ENCODE results near the gene GRK5. TPM values are rescaled to one million over a fixed set of nuclear protein-coding genes. Genes with fewer than 3 reads are reported as not detected.
"Not testable (repeated sequence)": the region's sequence is repeated elsewhere in the genome, so short reads cannot be mapped to it uniquely, and the experiment has no call there.

GRK5 gene
- total and polyA plus RNA-seq, 4 donors, result 18.5 to 43.1 (median 40.3) TPM

GRCh38 chr10:119177708-119178371 lies 29.5 kb upstream of the GRK5 start:
- H3K36me3 ChIP-seq (ENCODE audit: control insufficient read depth in 4 of 4, insufficient read depth in 4 of 4, low read length in 4 of 4), result peaks cover 3 to 19% (median 9%) of the 10 kb centered on the region in 4 donors
- ATAC-seq (ENCODE audit: insufficient read depth, low FRiP score), result no peak
- peak in 1 of 3 donors; percentile 20 for DNase-seq
- WGBS, 2 donors, result 18 to 21% methylated on average over 21 of the region's 21 CpGs
- peaks cover 0 to 2% (median 0%) of the 10 kb centered on the region in 4 donors for H3K9me3 ChIP-seq (ENCODE audit: control insufficient read depth in 4 of 4, insufficient read depth in 3 of 4, low read length in 3 of 4)
- H3K27ac ChIP-seq (ENCODE audit: low read depth in 1 of 2, low read length in 1 of 2), result peak overlapping the region; percentile 92 to 95
- TF ChIP-seq CTCF (IDR thresholded peaks at IDR 0.05; ENCODE audit: control extremely low read depth, extremely low read depth), result no peak
- peaks cover 0 to 15% (median 3%) of the 10 kb centered on the region in 5 donors for H3K4me1 ChIP-seq (ENCODE audit: control insufficient read depth in 5 of 5, insufficient read depth in 5 of 5, low read length in 5 of 5)
- H3K4me3 ChIP-seq, result peak overlapping the region; percentile 77
- no peaks in the 10 kb centered on the region for H3K27me3 ChIP-seq (ENCODE audit: control insufficient read depth in 3 of 3, insufficient read depth in 3 of 3, low read length in 2 of 3)
- H3K9ac ChIP-seq (ENCODE audit: insufficient read depth in 1 of 2, low read length in 2 of 2), result peak overlapping the region; percentile 65 to 85

GRCh38 chr10:119178372-119179119 lies 28.8 kb upstream of the GRK5 start, which contains the start of gene PRDX3:
PRDX3 (minus strand) TSS chr10:119178812; CDS start chr10:119178790, 22 bp downstream.
- 0% methylated on average over 44 to 45 of the region's 45 CpGs for WGBS, 2 donors
- H3K9ac ChIP-seq (ENCODE audit: insufficient read depth in 1 of 2, low read length in 2 of 2), result peak within 1 kb of the TSS; percentile 65 to 85
- peaks cover 0 to 2% (median 0%) of the 10 kb centered on the region in 4 donors for H3K9me3 ChIP-seq (ENCODE audit: control insufficient read depth in 4 of 4, insufficient read depth in 3 of 4, low read length in 3 of 4)
- H3K4me1 ChIP-seq (ENCODE audit: control insufficient read depth in 5 of 5, insufficient read depth in 5 of 5, low read length in 5 of 5), result peaks cover 0 to 15% (median 3%) of the 10 kb centered on the region in 5 donors
- DNase-seq, result peak; percentile 95 to 96 (median 96)
- H3K27me3 ChIP-seq (ENCODE audit: control insufficient read depth in 3 of 3, insufficient read depth in 3 of 3, low read length in 2 of 3), result no peaks in the 10 kb centered on the region
- H3K36me3 ChIP-seq (ENCODE audit: control insufficient read depth in 4 of 4, insufficient read depth in 4 of 4, low read length in 4 of 4), result peaks cover 3 to 18% (median 7%) of the 10 kb centered on the region in 4 donors
- peak; percentile 100 for ATAC-seq (ENCODE audit: insufficient read depth, low FRiP score)
- peak within 1 kb of the TSS; percentile 92 to 95 for H3K27ac ChIP-seq (ENCODE audit: low read depth in 1 of 2, low read length in 1 of 2)
- peak within 1 kb of the TSS; percentile 77 for H3K4me3 ChIP-seq
- no peak for TF ChIP-seq CTCF (IDR thresholded peaks at IDR 0.05; ENCODE audit: control extremely low read depth, extremely low read depth)

GRCh38 chr10:119180850-119181400 lies 26.4 kb upstream of the GRK5 start:
- not testable (repeated sequence) for H3K27ac ChIP-seq (ENCODE audit: low read depth in 1 of 2, low read length in 1 of 2); H3K9ac ChIP-seq (ENCODE audit: insufficient read depth in 1 of 2, low read length in 2 of 2); H3K4me3 ChIP-seq; DNase-seq; H3K9me3 ChIP-seq (ENCODE audit: control insufficient read depth in 4 of 4, insufficient read depth in 3 of 4, low read length in 3 of 4); H3K27me3 ChIP-seq (ENCODE audit: control insufficient read depth in 3 of 3, insufficient read depth in 3 of 3, low read length in 2 of 3); ATAC-seq (ENCODE audit: insufficient read depth, low FRiP score)
- WGBS, 2 donors, result 87 to 91% methylated on average over 7 of the region's 7 CpGs
- H3K36me3 ChIP-seq (ENCODE audit: control insufficient read depth in 4 of 4, insufficient read depth in 4 of 4, low read length in 4 of 4), result peaks cover 2 to 10% (median 3%) of the 10 kb centered on the region in 4 donors
- H3K4me1 ChIP-seq (ENCODE audit: control insufficient read depth in 5 of 5, insufficient read depth in 5 of 5, low read length in 5 of 5), result peaks cover 0 to 15% (median 3%) of the 10 kb centered on the region in 5 donors

Data from lung (tissue), 12 donors.